HG03139 (cell line): ENCODE data around the gene TGFBR3.

Experiments
- ATAC-seq: cut with Tn5 transposase; IDR thresholded peaks from one replicate; pipeline ENCODE4 v1.9.1; 2021; ENCODE audit not compliant: unreplicated experiment

The TGFBR3 gene

GRCh38 chr1:91783423-91784170 lies 102.4 kb downstream of the TGFBR3 start:
- no peak for ATAC-seq

- ATAC-seq = no peak
Observed at GRCh38 chr1:91781901-91782622, 103.9 kb downstream of the TGFBR3 start.

- no peak for ATAC-seq
Observed at GRCh38 chr1:91781371-91781825, 104.6 kb downstream of the TGFBR3 start.

- ATAC-seq = no peak
Observed at GRCh38 chr1:91779548-91780021, 106.4 kb downstream of the TGFBR3 start.

GRCh38 chr1:91778964-91779363 lies 107.0 kb downstream of the TGFBR3 start:
- ATAC-seq = no peak

- no peak for ATAC-seq
Observed at GRCh38 chr1:91777630-91778300, 108.2 kb downstream of the TGFBR3 start.

- ATAC-seq = no peak
Observed at GRCh38 chr1:91777196-91777595, 108.8 kb downstream of the TGFBR3 start.

- no peak for ATAC-seq
Observed at GRCh38 chr1:91776068-91776794, 109.7 kb downstream of the TGFBR3 start.

- ATAC-seq = no peak
Observed at GRCh38 chr1:91775227-91775626, 110.7 kb downstream of the TGFBR3 start.

GRCh38 chr1:91774520-91775203 lies 111.3 kb downstream of the TGFBR3 start:
- ATAC-seq = no peak

GRCh38 chr1:91771717-91772116 lies 114.2 kb downstream of the TGFBR3 start:
- no peak for ATAC-seq

GRCh38 chr1:91770667-91771268 lies 115.2 kb downstream of the TGFBR3 start:
- no peak for ATAC-seq

GRCh38 chr1:91769742-91770141 lies 116.2 kb downstream of the TGFBR3 start:
- no peak for ATAC-seq

- ATAC-seq = no peak
Observed at GRCh38 chr1:91768786-91769725, 116.9 kb downstream of the TGFBR3 start.

- no peak for ATAC-seq
Observed at GRCh38 chr1:91768120-91768519, 117.8 kb downstream of the TGFBR3 start.

- ATAC-seq = no peak
Observed at GRCh38 chr1:91766883-91767282, 119.1 kb downstream of the TGFBR3 start.

GRCh38 chr1:91765880-91766443 lies 120.0 kb downstream of the TGFBR3 start:
- no peak for ATAC-seq

- no peak for ATAC-seq
Observed at GRCh38 chr1:91765293-91765692, 120.7 kb downstream of the TGFBR3 start.
